ENCODE measurements around the gene IFITM2.
"Not testable (repeated sequence)": the region's sequence is repeated elsewhere in the genome, so short reads cannot be mapped to it uniquely, and the experiment has no call there.

Gene IFITM2

DNA sequence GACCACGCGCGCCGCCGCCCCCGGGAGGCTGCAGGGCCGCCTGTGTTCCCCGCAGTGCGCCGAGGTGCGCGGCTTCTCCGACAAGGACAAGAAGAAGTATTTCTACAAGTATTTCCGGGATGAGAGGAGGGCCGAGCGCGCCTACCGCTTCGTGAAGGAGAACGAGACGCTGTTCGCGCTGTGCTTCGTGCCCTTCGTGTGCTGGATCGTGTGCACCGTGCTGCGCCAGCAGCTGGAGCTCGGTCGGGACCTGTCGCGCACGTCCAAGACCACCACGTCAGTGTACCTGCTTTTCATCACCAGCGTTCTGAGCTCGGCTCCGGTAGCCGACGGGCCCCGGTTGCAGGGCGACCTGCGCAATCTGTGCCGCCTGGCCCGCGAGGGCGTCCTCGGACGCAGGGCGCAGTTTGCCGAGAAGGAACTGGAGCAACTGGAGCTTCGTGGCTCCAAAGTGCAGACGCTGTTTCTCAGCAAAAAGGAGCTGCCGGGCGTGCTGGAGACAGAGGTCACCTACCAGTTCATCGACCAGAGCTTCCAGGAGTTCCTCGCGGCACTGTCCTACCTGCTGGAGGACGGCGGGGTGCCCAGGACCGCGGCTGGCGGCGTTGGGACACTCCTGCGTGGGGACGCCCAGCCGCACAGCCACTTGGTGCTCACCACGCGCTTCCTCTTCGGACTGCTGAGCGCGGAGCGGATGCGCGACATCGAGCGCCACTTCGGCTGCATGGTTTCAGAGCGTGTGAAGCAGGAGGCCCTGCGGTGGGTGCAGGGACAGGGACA is 26.7 kb upstream of the IFITM2 start:
- FAIRE-seq = peak; percentile 80
- TF ChIP-seq PAX5 (IDR thresholded peaks at IDR 0.05; ENCODE audit: insufficient read depth, low read length, severe bottlenecking) (no peak), SPI1 (IDR thresholded peaks at IDR 0.05; ENCODE audit: low read depth, low read length) (0 out of 2 replicates have a peak, but pooled peaks have one; percentile 16)
- peak; percentile 58 for DNase-seq (ENCODE audit: insufficient read length, low spot score)

DNA sequence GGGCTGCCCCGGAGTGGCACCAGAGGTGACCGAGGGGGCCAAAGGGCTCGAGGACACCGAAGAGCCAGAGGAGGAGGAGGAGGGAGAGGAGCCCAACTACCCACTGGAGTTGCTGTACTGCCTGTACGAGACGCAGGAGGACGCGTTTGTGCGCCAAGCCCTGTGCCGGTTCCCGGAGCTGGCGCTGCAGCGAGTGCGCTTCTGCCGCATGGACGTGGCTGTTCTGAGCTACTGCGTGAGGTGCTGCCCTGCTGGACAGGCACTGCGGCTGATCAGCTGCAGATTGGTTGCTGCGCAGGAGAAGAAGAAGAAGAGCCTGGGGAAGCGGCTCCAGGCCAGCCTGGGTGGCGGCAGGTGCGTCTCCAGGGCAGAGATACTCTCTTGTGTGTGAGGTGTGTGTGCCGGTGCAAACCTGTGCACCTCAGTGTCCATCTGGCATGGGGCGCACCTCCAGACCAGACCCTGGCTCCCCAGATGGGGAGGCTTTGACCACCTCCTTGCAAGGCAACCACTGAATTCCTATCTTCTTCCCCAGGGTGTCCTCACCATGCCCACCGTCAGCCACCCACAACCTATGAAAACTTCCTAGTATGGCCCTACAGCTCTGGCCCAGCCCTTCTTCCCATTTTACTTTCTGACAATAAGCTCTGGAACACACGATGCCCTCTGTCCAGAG is 26.0 kb upstream of the IFITM2 start:
- FAIRE-seq (no peak), DNase-seq (ENCODE audit: insufficient read length, low spot score) (no peak)
- TF ChIP-seq PAX5 (IDR thresholded peaks at IDR 0.05; ENCODE audit: insufficient read depth, low read length, severe bottlenecking) (no peak), POLR2AphosphoS5 (IDR thresholded peaks at IDR 0.05; ENCODE audit: low read depth, low read length) (no peak), SPI1 (IDR thresholded peaks at IDR 0.05; ENCODE audit: low read depth, low read length) (no peak), TAF1 (IDR thresholded peaks at IDR 0.05; ENCODE audit: low read depth, low read length) (no peak), POLR2A (IDR thresholded peaks at IDR 0.05; ENCODE audit: low read depth, low read length) (no peak), POU2F2 (IDR thresholded peaks at IDR 0.05; ENCODE audit: low read depth, low read length) (no peak)

DNA sequence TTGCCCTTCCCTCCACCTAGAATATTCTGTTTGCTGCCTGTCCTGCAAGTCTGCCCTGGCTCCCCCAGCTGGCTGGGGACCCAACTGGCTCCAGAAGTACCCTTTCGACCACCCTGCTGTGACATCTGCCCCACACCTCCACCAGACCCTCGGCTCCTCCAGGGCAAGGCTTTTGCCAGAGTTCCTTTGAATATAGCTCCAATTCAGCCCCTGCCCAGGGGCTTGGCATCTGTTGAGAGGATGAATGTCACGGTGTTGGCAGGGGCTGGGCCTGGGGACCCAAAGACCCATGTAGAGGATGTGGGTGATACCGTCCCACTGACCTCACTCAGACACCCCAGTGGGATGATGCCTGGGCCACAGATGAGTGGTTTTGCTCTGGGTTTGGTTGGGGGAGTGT is 25.4 kb upstream of the IFITM2 start:
- FAIRE-seq (no peak), DNase-seq (ENCODE audit: insufficient read length, low spot score) (no peak)
- TF ChIP-seq POLR2AphosphoS5 (IDR thresholded peaks at IDR 0.05; ENCODE audit: low read depth, low read length) = no peak
- no peak for TF ChIP-seq TAF1 (IDR thresholded peaks at IDR 0.05; ENCODE audit: low read depth, low read length)
- TF ChIP-seq POLR2A (IDR thresholded peaks at IDR 0.05; ENCODE audit: low read depth, low read length) = no peak
- no peak for TF ChIP-seq PAX5 (IDR thresholded peaks at IDR 0.05; ENCODE audit: insufficient read depth, low read length, severe bottlenecking)
- TF ChIP-seq POU2F2 (IDR thresholded peaks at IDR 0.05; ENCODE audit: low read depth, low read length) = no peak

DNA sequence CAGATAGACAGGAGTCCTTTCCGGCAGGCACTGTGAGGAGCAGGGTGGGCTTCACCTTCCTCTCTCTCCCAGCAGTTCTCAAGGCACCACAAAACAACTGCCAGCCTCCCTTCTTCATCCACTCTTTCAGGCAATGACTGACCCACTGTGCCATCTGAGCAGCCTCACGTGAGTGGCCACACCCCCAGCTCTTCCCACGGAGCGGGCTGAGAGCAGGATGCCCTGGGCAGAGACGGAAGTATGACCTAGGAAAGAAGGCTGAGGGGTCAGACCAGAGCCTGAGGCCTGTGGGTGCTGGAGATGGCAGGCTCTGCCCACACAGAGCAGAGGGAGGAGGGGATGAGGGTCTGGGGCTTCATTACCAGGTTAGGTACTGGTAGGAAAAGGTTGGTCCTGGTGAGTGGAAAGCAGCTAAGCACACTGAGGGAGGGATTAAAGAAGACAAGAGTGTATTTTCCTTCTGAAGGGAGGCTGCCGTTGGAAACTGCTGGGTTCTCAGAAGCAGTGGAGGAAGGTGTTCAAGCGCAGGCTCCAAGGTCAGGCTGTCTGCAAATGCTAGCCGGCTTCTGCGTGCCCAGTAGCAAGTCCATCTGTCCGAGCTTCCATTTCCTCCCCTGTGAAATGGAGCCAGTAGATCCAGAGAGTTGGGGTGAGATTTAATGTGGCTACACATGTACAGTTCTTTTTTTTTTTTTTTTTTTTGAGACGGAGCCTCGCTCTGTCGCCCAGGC is 24.8 kb upstream of the IFITM2 start:
- TF ChIP-seq POLR2AphosphoS5 (IDR thresholded peaks at IDR 0.05; ENCODE audit: low read depth, low read length) (no peak), POLR2A (IDR thresholded peaks at IDR 0.05; ENCODE audit: low read depth, low read length) (no peak), SPI1 (IDR thresholded peaks at IDR 0.05; ENCODE audit: low read depth, low read length) (no peak), POU2F2 (IDR thresholded peaks at IDR 0.05; ENCODE audit: low read depth, low read length) (no peak), TAF1 (IDR thresholded peaks at IDR 0.05; ENCODE audit: low read depth, low read length) (no peak), PAX5 (IDR thresholded peaks at IDR 0.05; ENCODE audit: insufficient read depth, low read length, severe bottlenecking) (no peak)
- FAIRE-seq (no peak), DNase-seq (ENCODE audit: insufficient read length, low spot score) (no peak)

DNA sequence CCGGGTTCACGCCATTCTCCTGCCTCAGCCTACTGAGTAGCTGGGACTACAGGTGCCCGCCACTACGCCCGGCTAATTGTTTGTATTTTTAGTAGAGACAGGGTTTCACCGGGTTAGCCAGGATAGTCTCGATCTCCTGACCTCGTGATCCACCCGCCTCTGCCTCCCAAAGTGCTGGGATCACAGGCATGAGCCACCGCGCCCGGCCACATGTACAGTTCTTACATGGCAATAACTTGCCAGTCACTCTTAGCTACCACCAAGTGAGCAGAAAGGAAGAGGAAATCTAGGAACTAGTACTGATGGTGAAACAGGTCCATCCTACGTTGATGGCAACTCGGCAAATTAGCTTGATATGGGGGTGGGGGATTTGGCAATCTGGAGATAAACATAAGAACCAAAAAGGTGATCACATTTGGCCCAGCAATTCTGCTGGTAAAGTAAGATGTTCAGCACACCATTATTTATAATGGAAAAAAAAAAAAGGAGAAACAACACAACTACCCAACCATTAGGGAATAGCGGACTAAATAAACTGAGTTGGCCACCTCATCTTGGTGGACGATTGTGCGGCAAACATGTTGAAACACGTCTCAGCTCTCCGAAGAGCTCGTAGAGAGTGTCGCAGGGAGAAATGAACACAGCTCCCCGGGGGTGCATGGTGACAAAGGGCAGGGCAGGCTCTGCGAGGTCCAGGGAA is 24.1 kb upstream of the IFITM2 start:
- no peak for TF ChIP-seq SPI1 (IDR thresholded peaks at IDR 0.05; ENCODE audit: low read depth, low read length)
- TF ChIP-seq TAF1 (IDR thresholded peaks at IDR 0.05; ENCODE audit: low read depth, low read length) = no peak
- TF ChIP-seq POU2F2 (IDR thresholded peaks at IDR 0.05; ENCODE audit: low read depth, low read length) = no peak
- TF ChIP-seq POLR2AphosphoS5 (IDR thresholded peaks at IDR 0.05; ENCODE audit: low read depth, low read length) = no peak
- TF ChIP-seq PAX5 (IDR thresholded peaks at IDR 0.05; ENCODE audit: insufficient read depth, low read length, severe bottlenecking) = no peak
- TF ChIP-seq POLR2A (IDR thresholded peaks at IDR 0.05; ENCODE audit: low read depth, low read length) = no peak
- DNase-seq (ENCODE audit: insufficient read length, low spot score) = no peak
- FAIRE-seq = no peak

DNA sequence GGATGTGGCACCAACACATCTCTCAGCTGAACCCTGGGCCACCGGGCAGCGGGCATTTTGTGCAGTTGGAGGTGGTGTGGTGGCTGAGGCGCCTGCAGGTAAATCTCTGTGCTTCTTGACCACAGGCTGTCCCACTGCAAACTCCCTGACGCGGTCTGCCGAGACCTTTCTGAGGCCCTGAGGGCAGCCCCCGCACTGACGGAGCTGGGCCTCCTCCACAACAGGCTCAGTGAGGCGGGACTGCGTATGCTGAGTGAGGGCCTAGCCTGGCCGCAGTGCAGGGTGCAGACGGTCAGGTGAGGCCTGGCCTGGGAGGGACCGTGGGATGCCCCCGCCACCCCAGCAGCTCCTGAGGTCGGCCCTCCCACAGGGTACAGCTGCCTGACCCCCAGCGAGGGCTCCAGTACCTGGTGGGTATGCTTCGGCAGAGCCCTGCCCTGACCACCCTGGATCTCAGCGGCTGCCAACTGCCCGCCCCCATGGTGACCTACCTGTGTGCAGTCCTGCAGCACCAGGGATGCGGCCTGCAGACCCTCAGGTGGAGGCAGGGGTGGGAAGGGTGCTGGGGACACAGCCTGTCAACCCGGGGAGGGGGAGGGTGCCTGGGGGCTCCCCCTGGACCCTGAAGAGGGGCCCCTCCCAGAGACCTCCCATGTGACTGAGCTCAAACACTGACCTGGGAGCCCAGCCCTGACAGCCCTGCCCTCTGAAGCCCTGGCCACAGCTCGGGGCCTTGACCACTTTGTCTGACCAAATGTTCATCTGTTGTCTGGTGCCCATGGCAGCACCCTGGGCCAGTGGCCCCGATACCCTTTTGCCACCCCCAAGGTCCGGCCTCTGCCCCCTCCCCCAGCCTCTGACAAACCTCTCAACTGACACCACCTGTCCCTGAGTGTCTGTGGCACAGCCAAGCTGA is 23.3 kb upstream of the IFITM2 start:
- no peak for TF ChIP-seq POLR2AphosphoS5 (IDR thresholded peaks at IDR 0.05; ENCODE audit: low read depth, low read length)
- TF ChIP-seq POU2F2 (IDR thresholded peaks at IDR 0.05; ENCODE audit: low read depth, low read length) = no peak
- no peak for TF ChIP-seq PAX5 (IDR thresholded peaks at IDR 0.05; ENCODE audit: insufficient read depth, low read length, severe bottlenecking)
- TF ChIP-seq TAF1 (IDR thresholded peaks at IDR 0.05; ENCODE audit: low read depth, low read length) = no peak
- TF ChIP-seq POLR2A (IDR thresholded peaks at IDR 0.05; ENCODE audit: low read depth, low read length) = no peak
- TF ChIP-seq SPI1 (IDR thresholded peaks at IDR 0.05; ENCODE audit: low read depth, low read length) = no peak
- DNase-seq (ENCODE audit: insufficient read length, low spot score) (no peak), FAIRE-seq (no peak)

DNA sequence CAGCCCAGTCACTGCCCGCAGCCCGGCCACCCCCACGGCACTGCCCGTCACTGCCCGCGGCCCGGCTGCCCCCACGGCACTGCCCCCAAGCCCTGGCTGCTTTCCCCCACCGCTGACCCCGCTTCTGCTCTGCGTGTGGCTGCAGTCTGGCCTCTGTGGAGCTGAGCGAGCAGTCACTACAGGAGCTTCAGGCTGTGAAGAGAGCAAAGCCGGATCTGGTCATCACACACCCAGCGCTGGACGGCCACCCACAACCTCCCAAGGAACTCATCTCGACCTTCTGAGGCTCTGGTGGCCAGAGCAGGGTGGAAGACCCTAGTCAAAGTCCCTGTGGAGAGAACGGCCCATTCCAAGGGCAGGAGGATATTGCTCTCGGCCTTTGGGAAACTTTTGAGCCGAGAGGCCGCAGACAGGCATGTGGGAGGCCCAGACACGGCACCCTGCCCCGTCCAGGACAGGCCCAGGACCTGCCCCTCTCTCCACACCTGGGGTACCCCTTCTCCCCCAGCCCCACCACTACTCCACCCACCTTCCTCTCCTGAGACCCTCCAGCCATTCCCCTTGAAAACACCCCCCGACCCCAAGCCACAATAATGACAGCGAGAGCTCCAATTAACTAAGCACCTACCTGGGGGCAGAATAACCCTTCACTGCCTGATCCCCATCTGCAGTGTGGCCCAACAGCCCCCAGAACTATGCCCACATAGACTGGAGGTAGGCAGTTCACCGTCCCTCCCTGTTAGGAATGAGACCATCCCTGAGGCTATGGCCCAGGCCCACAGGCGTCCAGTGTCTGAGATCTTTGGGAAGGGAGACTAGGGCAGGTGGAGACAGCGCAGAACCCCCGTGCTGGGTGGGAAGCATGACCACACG is 22.4 kb upstream of the IFITM2 start:
- no peak for FAIRE-seq
- TF ChIP-seq POLR2AphosphoS5 (IDR thresholded peaks at IDR 0.05; ENCODE audit: low read depth, low read length) = no peak

DNA sequence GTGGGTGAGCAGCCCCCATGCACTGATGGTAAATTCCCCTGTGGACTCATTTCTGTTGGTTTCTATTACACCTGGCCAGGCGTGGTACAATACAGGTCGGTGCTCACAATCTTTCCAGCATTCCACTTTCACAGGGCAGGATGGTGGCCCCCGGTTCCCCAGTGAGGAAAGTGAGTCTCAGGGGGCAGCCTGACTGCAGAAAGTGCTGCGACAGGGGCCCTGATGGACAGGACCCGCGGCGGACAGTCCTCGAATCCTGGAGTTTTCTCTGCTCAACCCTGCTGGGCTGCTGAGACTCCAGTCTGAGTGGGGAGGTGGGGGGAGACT is 21.8 kb upstream of the IFITM2 start:
- DNase-seq (ENCODE audit: insufficient read length, low spot score) (peak; percentile 20), FAIRE-seq (no peak)
- TF ChIP-seq POLR2AphosphoS5 (IDR thresholded peaks at IDR 0.05; ENCODE audit: low read depth, low read length) (no peak), SPI1 (IDR thresholded peaks at IDR 0.05; ENCODE audit: low read depth, low read length) (no peak)

More for the DNA sequence above, 22.4 kb upstream of the IFITM2 start:
- DNase-seq (ENCODE audit: insufficient read length, low spot score) = peak; percentile 11

DNA sequence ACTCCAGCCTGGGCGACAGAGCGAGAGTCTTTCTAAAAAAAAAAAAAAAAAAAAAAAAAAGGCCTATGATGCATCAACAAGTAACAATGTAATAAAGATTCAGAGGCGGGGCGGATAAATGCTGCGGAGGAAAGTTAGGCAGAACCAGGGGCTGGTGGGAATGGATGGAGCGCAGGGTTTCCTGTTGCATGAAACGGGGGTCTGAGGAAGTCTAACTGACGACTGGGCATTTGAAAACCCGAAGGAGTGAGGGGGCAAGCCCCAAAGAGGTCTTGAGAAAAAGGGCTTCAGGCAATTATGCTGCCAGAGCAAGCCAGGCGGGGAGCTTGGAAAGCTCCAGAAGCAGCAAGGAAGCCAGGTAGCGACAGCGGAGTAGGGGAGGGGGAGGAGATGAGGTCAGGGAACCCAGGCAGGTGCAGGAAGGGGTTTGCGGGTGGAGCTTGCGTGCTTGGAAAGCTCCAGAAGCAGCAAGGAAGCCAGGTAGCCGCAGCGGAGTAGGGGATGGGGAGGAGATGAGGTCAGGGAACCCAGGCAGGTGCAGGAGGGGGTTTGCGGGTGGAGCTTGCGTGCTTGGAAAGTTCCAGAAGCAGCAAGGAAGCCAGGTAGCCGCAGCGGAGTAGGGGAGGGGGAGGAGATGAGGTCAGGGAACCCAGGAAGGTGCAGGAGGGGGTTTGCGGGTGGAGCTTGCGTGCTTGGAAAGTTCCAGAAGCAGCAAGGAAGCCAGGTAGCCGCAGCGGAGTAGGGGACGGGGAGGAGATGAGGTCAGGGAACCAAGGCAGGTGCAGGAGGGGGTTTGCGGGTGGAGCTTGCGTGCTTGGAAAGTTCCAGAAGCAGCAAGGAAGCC is 20.4 kb upstream of the IFITM2 start:
- FAIRE-seq = not testable (repeated sequence)
- DNase-seq (ENCODE audit: insufficient read length, low spot score) = peak; percentile 29

Measured in GM12891 (cell line).